ELR (cell line): ENCODE results near the gene CCNA2.

Source experiments
- DNase-seq: peaks from one replicate; pipeline ENCODE4 v3.0.0-alpha.2; 2015; ENCODE audit warnings: low read depth

The CCNA2 gene

GRCh38 chr4:121773883-121774282, 49.8 kb downstream of the CCNA2 start:
- no peak for DNase-seq

- no peak for DNase-seq
Measured at GRCh38 chr4:121771869-121772268, 51.8 kb downstream of the CCNA2 start.

- DNase-seq: no peak
Measured at GRCh38 chr4:121769341-121769740, 54.3 kb downstream of the CCNA2 start.

GRCh38 chr4:121767166-121767565, 56.5 kb downstream of the CCNA2 start:
- DNase-seq: no peak
